Rectal smooth muscle tissue (tissue), 1 donor: Measurements from ENCODE around the gene PIK3C2G.

Experiments
- H3K27ac ChIP-seq: one replicate; pipeline ENCODE4 v1.7.0; 2013; ENCODE audit warnings: low read depth, low read length, inconsistent platforms
- H3K27me3 ChIP-seq: one replicate; pipeline ENCODE4 v1.7.0; 2013; ENCODE audit warnings: low read length; ENCODE audit not compliant: control insufficient read depth, insufficient read depth
- H3K36me3 ChIP-seq: one replicate; pipeline ENCODE4 v1.7.0; 2013; ENCODE audit warnings: low read length; ENCODE audit not compliant: control insufficient read depth, insufficient read depth
- H3K4me1 ChIP-seq: one replicate; pipeline ENCODE4 v1.7.0; 2013; ENCODE audit warnings: low read length; ENCODE audit not compliant: control insufficient read depth, insufficient read depth
- H3K4me3 ChIP-seq: one replicate; pipeline ENCODE4 v1.7.0; 2013; ENCODE audit warnings: low read length
- H3K9ac ChIP-seq: one replicate; pipeline ENCODE4 v1.7.0; 2013; ENCODE audit warnings: low read length

PIK3C2G gene

GRCh38 chr12:18696971-18697602 is 435.8 kb downstream of the PIK3C2G start:
- no peak overlapping the region for H3K4me3 ChIP-seq
- H3K4me1 ChIP-seq = no peaks in the 10 kb centered on the region
- no peak overlapping the region for H3K27ac ChIP-seq
- no peaks in the 10 kb centered on the region for H3K36me3 ChIP-seq
- no peak overlapping the region for H3K9ac ChIP-seq
- no peaks in the 10 kb centered on the region for H3K27me3 ChIP-seq
